Mesenchymal stem cell (in vitro differentiated cells and primary cell): Measurements from ENCODE around the gene TASOR2.
A peak's percentile ranks its signal among the peaks of the same experiment; 100 is the strongest.

Experiments used
- DNase-seq: peaks from one replicate; pipeline ENCODE4 v3.0.0-alpha.2; 2013
- H2AFZ ChIP-seq: one replicate; pipeline ENCODE4 v1.6.1; 2013; ENCODE audit warnings: low read depth, mild to moderate bottlenecking, control low read depth, inconsistent platforms, low read length, moderate library complexity
- H2AK5ac ChIP-seq: 2 replicates; pipeline ENCODE4 v1.6.1; 2013; ENCODE audit warnings: low read length, moderate library complexity, mild to moderate bottlenecking, inconsistent platforms; ENCODE audit not compliant: severe bottlenecking
- H2BK120ac ChIP-seq: one replicate; pipeline ENCODE4 v1.6.1; 2013; ENCODE audit warnings: low read depth, mild to moderate bottlenecking, inconsistent platforms, low read length, moderate library complexity
- H2BK12ac ChIP-seq, 2 experiments: one replicate each; pipeline ENCODE4 v1.6.1; 2013; ENCODE audit warnings: inconsistent platforms in 2 of 2, low read length in 2 of 2, mild to moderate bottlenecking in 2 of 2, moderate library complexity in 2 of 2, control low read depth in 1 of 2
- H2BK15ac ChIP-seq: one replicate; pipeline ENCODE4 v1.6.1; 2013; ENCODE audit warnings: mild to moderate bottlenecking, low read depth, inconsistent platforms; ENCODE audit not compliant: poor library complexity, severe bottlenecking
- H2BK5ac ChIP-seq: 2 replicates; pipeline ENCODE4 v1.6.1; 2013; ENCODE audit warnings: low read depth, mild to moderate bottlenecking, low read length, control low read depth, inconsistent platforms; ENCODE audit not compliant: poor library complexity, severe bottlenecking
- H3K14ac ChIP-seq, 2 experiments: one replicate each; pipeline ENCODE4 v1.6.1; 2013; ENCODE audit warnings: inconsistent platforms in 2 of 2, low read length in 2 of 2, control low read depth in 1 of 2, mild to moderate bottlenecking in 1 of 2, moderate library complexity in 1 of 2
- H3K18ac ChIP-seq, 2 experiments: one replicate each; pipeline ENCODE4 v1.6.1; 2013; ENCODE audit warnings: inconsistent platforms in 2 of 2, low read length in 2 of 2, control low read depth in 1 of 2, low read depth in 1 of 2, mild to moderate bottlenecking in 1 of 2
- H3K23ac ChIP-seq, 2 experiments: one replicate each; pipeline ENCODE4 v1.6.1; 2013; ENCODE audit warnings: inconsistent platforms in 2 of 2, low read length in 2 of 2, mild to moderate bottlenecking in 2 of 2, moderate library complexity in 2 of 2, control low read depth in 1 of 2
- H3K27ac ChIP-seq: 2 replicates; pipeline ENCODE4 v1.5.1; 2013; ENCODE audit warnings: mild to moderate bottlenecking, moderate library complexity, low read length, control low read depth, inconsistent platforms; ENCODE audit not compliant: poor library complexity, severe bottlenecking
- H3K27me3 ChIP-seq, 2 experiments: 2 replicates each; pipeline versions ENCODE4 v1.6.1 to v1.7.0; 2013; ENCODE audit warnings: low read length in 2 of 2, mild to moderate bottlenecking in 2 of 2, moderate library complexity in 2 of 2, control low read depth in 1 of 2, inconsistent platforms in 1 of 2; ENCODE audit not compliant: control insufficient read depth in 1 of 2, insufficient read depth in 1 of 2
- H3K36me3 ChIP-seq, 2 experiments: 2 replicates each; pipeline versions ENCODE4 v1.6.1 to v1.7.0; 2013; ENCODE audit warnings: low read length in 2 of 2, control low read depth in 1 of 2, inconsistent platforms in 1 of 2, low read depth in 1 of 2, mild to moderate bottlenecking in 1 of 2; ENCODE audit not compliant: insufficient read depth in 2 of 2, control insufficient read depth in 1 of 2
- H3K4ac ChIP-seq, 2 experiments: one replicate each; pipeline ENCODE4 v1.6.1; 2013; ENCODE audit warnings: inconsistent platforms in 2 of 2, low read length in 2 of 2, mild to moderate bottlenecking in 2 of 2, moderate library complexity in 2 of 2, control low read depth in 1 of 2, low read depth in 1 of 2
- H3K4me1 ChIP-seq: 2 replicates; pipeline ENCODE4 v1.6.1; 2013; ENCODE audit warnings: low read depth, low read length, control low read depth; ENCODE audit not compliant: control insufficient read depth, insufficient read depth
- H3K4me2 ChIP-seq: 2 replicates; pipeline ENCODE4 v1.6.1; 2013; ENCODE audit warnings: low read length, mild to moderate bottlenecking, inconsistent platforms; ENCODE audit not compliant: poor library complexity, severe bottlenecking
- H3K4me3 ChIP-seq, 2 experiments: 2 replicates each; pipeline versions ENCODE4 v1.5.1 to v1.7.0; 2013; ENCODE audit warnings: low read length in 2 of 2, mild to moderate bottlenecking in 2 of 2, control low read depth in 1 of 2, low read depth in 1 of 2; ENCODE audit not compliant: insufficient read depth in 1 of 2
- H3K79me1 ChIP-seq: replicated peaks from 2 replicates; pipeline ENCODE4 v1.6.1; 2013; ENCODE audit warnings: mild to moderate bottlenecking, control low read depth, low read length, inconsistent platforms; ENCODE audit not compliant: poor library complexity, severe bottlenecking
- H3K9ac ChIP-seq: 2 replicates; pipeline ENCODE4 v1.7.0; 2013; ENCODE audit warnings: mild to moderate bottlenecking, low read length, moderate library complexity
- H3K9me3 ChIP-seq: 2 replicates; pipeline ENCODE4 v1.7.0; 2013; ENCODE audit warnings: mild to moderate bottlenecking, low read length; ENCODE audit not compliant: control insufficient read depth
- H4K8ac ChIP-seq: one replicate; pipeline ENCODE4 v1.6.1; 2013; ENCODE audit warnings: inconsistent platforms, mild to moderate bottlenecking, low read length, moderate library complexity
- H4K91ac ChIP-seq: one replicate; pipeline ENCODE4 v1.6.1; 2013; ENCODE audit warnings: mild to moderate bottlenecking, low read length, inconsistent platforms
- WGBS: methylation state at CpG from one replicate; pipeline ENCODE4 v1.1.7; 2013; ENCODE audit warnings: mixed read lengths; 5-methylcytosine and 5-hydroxymethylcytosine counted together

The TASOR2 gene

GRCh38 chr10:5655121-5655520, 29.5 kb upstream of the TASOR2 start:
- H3K4me2 ChIP-seq, result no peak overlapping the region
- no peak overlapping the region for H2AFZ ChIP-seq
- H2BK5ac ChIP-seq, result no peak overlapping the region
- no peak overlapping the region for H3K18ac ChIP-seq
- H2BK15ac ChIP-seq, result no peak overlapping the region
- no peak overlapping the region for H3K9ac ChIP-seq
- peaks cover 9% of the 10 kb centered on the region for H3K79me1 ChIP-seq
- no peak overlapping the region for H4K91ac ChIP-seq
- H3K4ac ChIP-seq, result no peak overlapping the region
- no peak overlapping the region for H3K23ac ChIP-seq
- H3K27ac ChIP-seq, result no peak overlapping the region
- DNase-seq, result no peak
- peaks cover 6 to 14% of the 10 kb centered on the region in 2 experiments for H3K36me3 ChIP-seq
- WGBS, result 76% methylated on average over 3 of the region's 3 CpGs
- H4K8ac ChIP-seq, result no peak overlapping the region
- no peaks in the 10 kb centered on the region for H3K27me3 ChIP-seq
- no peaks in the 10 kb centered on the region for H3K9me3 ChIP-seq
- no peak overlapping the region for H3K14ac ChIP-seq
- H3K4me3 ChIP-seq, result no peak overlapping the region
- peaks cover 11% of the 10 kb centered on the region for H3K4me1 ChIP-seq
- no peak overlapping the region for H2BK12ac ChIP-seq
- no peak overlapping the region for H2AK5ac ChIP-seq
- H2BK120ac ChIP-seq, result no peak overlapping the region

- H3K79me1 ChIP-seq, result peaks cover 21% of the 10 kb centered on the region
- no peak overlapping the region for H2BK120ac ChIP-seq
- H3K4ac ChIP-seq, result no peak overlapping the region
- no peak overlapping the region for H3K9ac ChIP-seq
- WGBS, result 88% methylated on average over 5 of the region's 8 CpGs
- no peak overlapping the region for H3K4me2 ChIP-seq
- H3K4me1 ChIP-seq, result peaks cover 14% of the 10 kb centered on the region
- H3K9me3 ChIP-seq, result no peaks in the 10 kb centered on the region
- no peak overlapping the region for H2BK5ac ChIP-seq
- H3K18ac ChIP-seq, result no peak overlapping the region
- H4K91ac ChIP-seq, result no peak overlapping the region
- no peak overlapping the region for H2AFZ ChIP-seq
- no peak for DNase-seq
- H2AK5ac ChIP-seq, result no peak overlapping the region
- no peak overlapping the region for H3K4me3 ChIP-seq
- H2BK12ac ChIP-seq, result no peak overlapping the region
- no peak overlapping the region for H3K14ac ChIP-seq
- H3K27me3 ChIP-seq, result no peaks in the 10 kb centered on the region
- no peak overlapping the region for H4K8ac ChIP-seq
- H3K27ac ChIP-seq, result no peak overlapping the region
- peaks cover 0 to 5% of the 10 kb centered on the region in 2 experiments for H3K36me3 ChIP-seq
- no peak overlapping the region for H3K23ac ChIP-seq
- no peak overlapping the region for H2BK15ac ChIP-seq
These were observed 27.7 kb upstream of the TASOR2 start for GRCh38 chr10:5656737-5657579.

GRCh38 chr10:5658871-5659618, 25.6 kb upstream of the TASOR2 start:
- Histone ChIP-seq H2AK5ac (no peak overlapping the region), H3K36me3 (peaks cover 0 to 5% of the 10 kb centered on the region in 2 experiments), H3K4me3 (no peak overlapping the region), H3K27ac (no peak overlapping the region), H3K4me2 (no peak overlapping the region), H2AFZ (no peak overlapping the region), H4K8ac (no peak overlapping the region), H2BK15ac (no peak overlapping the region), H3K4me1 (peaks cover 10% of the 10 kb centered on the region), H3K79me1 (peaks cover 18% of the 10 kb centered on the region), H4K91ac (peak overlapping the region; percentile 5), H3K4ac (no peak overlapping the region), H2BK5ac (no peak overlapping the region), H3K27me3 (no peaks in the 10 kb centered on the region), H2BK120ac (no peak overlapping the region), H3K14ac (peak overlapping the region in 1 of 2 experiments; percentile 30), H3K9me3 (no peaks in the 10 kb centered on the region), H2BK12ac (no peak overlapping the region), H3K9ac (no peak overlapping the region), H3K23ac (no peak overlapping the region), H3K18ac (peak overlapping the region in 1 of 2 experiments; percentile 13)
- DNase-seq, result no peak
- 76% methylated on average over 19 of the region's 20 CpGs for WGBS
